ELR (cell line): ENCODE data around the gene HES3.
"Not testable (repeated sequence)": the region's sequence is repeated elsewhere in the genome, so short reads cannot be mapped to it uniquely, and the experiment has no call there.

ENCODE experiments used
- DNase-seq: peaks from one replicate; pipeline ENCODE4 v3.0.0-alpha.2; 2015; ENCODE audit warnings: low read depth

The HES3 gene

GRCh38 chr1:6219641-6220040, 24.3 kb upstream of the HES3 start:
- not testable (repeated sequence) for DNase-seq

- peak; percentile 37 for DNase-seq
Measured at GRCh38 chr1:6220236-6220635, 23.7 kb upstream of the HES3 start.

- no peak for DNase-seq
Measured at GRCh38 chr1:6221210-6221784, 22.7 kb upstream of the HES3 start.

DNA sequence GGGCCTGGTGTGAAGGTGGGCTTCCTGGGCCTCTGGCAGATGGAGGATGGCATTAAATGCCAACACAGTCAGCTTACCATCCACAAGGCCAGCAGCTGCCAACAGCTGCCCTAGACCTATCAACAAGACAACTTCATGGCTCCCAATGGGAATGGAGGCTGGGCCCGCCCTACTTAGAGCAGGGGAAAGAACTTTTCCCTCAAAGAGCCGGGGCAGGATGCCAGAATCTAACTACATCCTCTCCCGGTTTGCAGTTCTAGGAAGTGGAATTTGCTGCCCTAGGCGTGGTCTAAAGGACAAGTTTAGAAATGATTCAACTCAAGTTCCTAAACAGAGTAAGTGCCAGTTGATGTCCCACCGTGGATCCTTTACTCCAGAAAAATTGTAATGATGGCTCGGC, 21.3 kb upstream of the HES3 start:
- DNase-seq = no peak

DNA sequence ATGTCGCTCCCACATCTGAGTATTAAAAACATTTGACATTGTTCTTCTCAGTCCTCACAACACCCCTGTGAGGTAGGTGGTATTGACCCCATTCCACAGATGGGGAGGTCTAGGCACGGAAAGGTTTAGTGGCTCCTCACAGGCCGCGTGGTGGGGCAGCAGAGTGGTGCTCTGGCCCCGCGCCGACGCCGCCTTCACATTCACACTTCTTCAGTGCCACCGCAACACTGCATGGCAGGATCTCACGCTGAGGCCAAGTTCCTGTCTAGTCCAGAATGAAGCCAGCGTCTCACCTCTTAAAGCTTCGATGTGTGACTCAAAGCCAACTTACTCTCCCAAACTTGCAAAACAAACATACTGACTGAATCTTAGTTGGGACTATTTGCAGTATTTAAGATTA, 20.4 kb upstream of the HES3 start:
- DNase-seq = no peak

DNA sequence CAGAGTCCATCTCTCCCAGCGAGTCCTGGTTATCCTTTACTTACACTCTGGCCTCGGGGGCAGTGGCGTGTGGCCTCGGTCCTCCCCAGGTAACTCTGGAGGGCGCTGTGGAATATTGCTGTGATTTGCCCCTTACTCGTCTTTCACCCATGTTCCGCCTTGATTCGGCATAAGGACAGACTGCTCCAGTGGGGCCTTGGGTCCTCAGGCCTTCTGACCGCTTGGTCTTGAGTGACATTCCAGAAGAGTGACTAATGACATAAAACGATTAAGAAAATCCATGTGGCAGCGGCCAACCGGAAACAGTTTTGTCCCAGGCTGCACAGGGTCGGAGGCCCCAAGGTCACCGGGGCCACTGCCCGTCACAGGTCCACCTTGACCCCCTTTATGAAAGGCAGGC, 19.3 kb upstream of the HES3 start:
- peak; percentile 39 for DNase-seq

DNA sequence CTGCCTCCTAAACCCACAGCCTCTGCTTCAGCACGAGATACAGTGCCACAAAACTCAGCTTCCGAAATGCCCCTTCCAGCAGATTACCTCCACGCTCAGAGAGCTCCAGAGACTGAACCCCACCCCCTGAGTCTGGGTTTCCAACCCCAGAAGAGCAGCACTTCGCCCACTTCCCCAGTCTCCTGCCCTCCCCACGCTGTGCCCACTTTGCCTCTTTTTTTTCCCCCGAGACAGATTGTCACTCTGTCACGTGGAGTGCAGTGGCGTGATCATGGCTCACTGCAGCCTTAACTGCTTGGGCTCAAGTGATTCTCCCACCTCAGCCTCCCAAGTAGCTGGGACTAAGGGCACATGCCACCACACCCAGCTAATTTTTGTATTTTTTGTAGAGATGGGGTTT, 18.3 kb upstream of the HES3 start:
- DNase-seq = no peak

GRCh38 chr1:6233376-6233775, 10.6 kb upstream of the HES3 start:
- no peak for DNase-seq

DNA sequence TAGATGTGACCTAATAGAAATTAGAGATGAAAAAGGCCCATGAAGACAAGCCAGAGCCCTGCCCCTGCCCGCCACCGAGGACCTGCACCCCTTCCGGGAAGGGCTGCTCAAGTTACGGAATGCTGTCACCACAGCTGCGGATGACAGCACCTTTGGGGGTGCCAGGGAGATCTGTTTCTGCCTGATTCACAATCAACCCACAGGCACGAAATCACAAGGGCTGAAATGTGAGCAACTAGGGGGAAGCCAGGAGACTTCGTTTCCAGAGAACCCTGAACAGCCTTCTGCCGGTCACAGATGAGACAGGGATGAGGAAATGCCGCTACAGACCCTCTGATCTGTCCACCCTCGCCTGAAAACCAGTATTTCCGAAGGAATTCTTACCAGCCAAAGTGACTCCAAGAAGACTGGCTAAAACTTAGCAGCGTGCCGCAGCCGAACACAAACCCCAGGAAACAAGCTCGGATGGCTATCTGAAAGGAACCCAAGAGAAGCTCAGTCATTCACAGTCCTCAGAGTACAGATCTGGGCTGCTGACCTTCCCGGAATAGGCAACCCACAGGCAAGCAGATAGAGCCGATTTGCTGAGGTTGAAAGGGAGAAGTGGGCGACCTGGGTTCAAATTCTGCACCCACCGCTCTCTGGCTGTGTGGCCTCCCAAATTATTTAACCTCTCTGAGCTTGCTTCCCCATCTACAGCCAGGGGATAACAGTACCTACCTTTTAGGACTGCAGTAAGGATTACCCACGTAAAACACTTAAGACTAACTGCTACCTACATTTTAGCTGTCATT, 9.3 kb upstream of the HES3 start:
- peak; percentile 40 for DNase-seq

DNA sequence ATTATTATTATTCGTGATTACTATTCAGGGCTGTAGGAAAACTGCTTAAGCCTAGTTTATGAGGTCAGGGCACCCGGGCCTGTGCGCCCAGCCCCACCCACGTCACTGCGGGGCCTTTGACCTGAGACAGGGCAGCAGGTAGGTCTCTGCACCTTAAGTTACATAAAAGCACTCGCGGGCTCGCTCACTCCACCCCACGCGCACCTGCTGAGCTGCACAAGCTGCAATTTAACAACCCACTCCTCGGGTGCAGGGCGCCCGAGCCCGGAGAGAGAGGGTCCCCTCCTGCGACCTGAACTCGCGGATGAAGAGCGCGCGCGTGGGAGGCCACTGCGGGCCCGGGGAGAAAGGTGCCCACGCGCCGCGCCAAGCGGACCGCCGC, 8.7 kb upstream of the HES3 start:
- no peak for DNase-seq

DNA sequence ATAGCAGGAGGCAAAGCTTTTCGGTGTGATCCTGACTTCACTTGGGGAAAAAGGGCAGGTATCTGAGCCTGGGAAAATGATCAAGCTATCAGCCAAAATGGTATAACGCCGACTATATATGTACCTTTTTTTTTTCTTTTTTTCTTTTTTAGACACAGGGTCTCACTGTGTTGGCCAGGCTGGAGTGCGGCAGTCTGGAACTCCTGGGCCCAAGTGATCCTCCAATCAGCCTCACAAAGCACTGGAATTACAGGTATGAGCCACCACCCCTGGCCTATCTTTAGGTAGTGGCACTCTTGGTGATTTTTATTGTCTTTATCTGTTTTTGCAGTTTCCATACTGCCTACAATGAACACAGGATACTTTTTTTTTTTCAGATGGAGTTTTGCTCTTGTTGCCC, 6.9 kb upstream of the HES3 start:
- DNase-seq = no peak

DNA sequence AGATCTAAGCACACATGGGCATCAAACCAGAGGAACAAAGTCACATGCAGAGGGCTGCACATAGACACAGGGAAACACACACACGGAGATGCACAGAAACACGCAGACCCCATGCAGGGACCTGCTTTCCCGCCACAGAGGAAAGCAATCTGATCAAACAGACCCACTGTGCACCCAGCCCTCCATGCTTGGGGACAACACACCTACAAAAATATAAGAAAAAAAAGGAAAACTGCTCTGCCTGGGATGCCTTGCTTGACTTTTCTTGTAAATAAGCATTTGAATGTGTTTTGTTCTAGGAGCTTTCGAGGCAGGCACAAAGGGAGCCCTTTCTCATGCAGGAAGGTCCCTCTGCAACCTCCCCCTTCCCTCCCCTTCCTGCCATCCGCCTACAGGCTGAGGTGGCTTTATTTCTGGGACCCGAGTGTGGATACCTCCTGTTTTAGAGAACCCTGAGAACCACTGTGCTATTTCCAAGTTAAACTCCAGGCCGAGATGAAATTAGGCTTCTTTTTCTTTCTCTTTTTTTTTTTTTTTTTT, 4.7 kb upstream of the HES3 start:
- no peak for DNase-seq

DNA sequence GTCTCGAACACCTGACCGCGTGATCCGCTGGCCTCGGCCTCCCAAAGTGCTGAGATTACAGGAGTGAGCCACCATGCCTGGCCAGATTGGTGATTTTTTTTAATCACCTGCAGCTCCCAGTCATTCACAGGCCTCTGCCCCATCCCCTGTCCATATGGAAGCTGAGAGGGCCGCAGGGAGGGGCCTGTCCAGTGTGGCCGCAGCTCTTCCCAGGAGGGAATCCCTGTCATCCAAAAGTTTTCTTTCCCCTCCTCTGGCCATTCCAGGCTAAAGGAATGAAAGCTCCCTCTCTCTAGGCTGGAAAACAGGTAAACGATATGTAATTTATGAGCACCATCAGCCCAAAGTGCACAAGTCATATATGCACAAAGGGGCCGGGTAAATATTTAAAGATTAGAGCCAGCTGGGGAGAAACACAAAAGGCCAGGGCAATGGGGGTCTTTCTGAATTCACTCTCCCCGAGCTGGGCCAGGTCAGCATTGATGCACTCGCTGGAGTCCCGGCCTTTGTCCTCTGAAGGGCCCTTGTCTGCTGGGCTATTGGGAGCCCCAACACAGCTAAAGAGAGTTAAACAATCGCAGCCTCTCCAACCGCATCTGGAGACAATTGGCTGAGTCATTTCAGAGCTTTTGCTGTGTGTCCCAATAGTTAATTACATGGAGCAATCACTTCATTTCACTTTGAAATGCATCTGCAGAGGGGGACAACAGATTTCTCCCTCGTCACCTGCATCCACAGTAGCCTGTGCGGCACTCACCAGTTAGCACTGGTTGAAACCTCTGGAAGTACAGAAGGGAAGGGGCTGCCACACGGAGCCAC, 3.8 kb upstream of the HES3 start:
- peak; percentile 53 for DNase-seq

- DNase-seq = no peak
Measured at GRCh38 chr1:6241107-6241886, 2.7 kb upstream of the HES3 start.

GRCh38 chr1:6241887-6242740, 1.9 kb upstream of the HES3 start:
- DNase-seq = no peak

GRCh38 chr1:6243053-6243834, 735 bp upstream of the HES3 start:
- no peak for DNase-seq

GRCh38 chr1:6244401-6245049, 546 bp downstream of the HES3 start:
- no peak for DNase-seq

DNA sequence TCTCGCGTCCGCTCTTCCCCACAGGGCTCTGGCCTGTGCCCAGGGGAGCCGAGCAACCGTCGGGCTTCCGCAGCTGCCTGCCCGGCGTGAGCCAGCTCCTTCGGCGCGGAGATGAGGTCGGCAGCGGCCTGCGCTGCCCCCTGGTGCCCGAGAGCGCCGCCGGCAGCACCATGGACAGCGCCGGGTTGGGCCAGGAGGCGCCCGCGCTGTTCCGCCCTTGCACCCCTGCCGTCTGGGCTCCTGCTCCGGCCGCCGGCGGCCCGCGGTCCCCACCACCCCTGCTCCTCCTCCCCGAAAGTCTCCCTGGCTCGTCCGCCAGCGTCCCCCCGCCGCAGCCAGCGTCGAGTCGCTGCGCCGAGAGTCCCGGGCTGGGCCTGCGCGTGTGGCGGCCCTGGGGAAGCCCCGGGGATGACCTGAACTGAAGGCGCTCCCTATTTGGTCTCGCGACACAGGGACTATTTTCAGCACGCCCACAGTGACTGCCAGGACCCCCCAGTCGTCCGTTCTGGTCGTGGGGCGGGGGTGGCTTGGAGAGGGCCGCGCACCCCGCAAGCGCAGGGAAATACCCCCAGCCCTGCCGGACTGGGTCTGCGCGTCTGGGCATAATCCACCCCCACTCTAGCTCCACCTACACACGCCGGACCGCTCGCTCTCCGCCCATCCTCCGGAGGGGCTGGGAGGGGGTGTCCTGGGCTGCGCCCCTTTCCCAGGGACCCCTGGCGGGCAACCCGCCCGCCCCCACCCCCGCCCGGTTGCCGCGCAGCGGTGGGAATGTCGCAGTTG, 1.3 kb downstream of the HES3 start:
- DNase-seq = peak; percentile 81
